ENCODE data around the gene GASK1A. TPM values are rescaled to one million over a fixed set of nuclear protein-coding genes. Genes with fewer than 3 reads are reported as not detected.

GASK1A gene
- total and polyA plus RNA-seq, 11 donors, result 0.19 to 2.5 (median 0.51) TPM

- Histone ChIP-seq H3K4me1 (no peaks in the 10 kb centered on the region), H3K27me3 (no peaks in the 10 kb centered on the region), H3K4me3 (no peak overlapping the region), H3K27ac (no peak overlapping the region), H3K9me3 (peaks cover 0 to 6% (median 0%) of the 10 kb centered on the region in 12 donors), H3K36me3 (peaks cover 0 to 32% (median 22%) of the 10 kb centered on the region in 9 donors)
- WGBS, 4 donors, result 83 to 100% (median 91%) methylated on average over 2 of the region's 2 CpGs
- TF ChIP-seq POLR2A (IDR thresholded peaks at IDR 0.05), result no peak
- TF ChIP-seq CTCF (IDR thresholded peaks at IDR 0.05), result no peak
- DNase-seq, result no peak
- ATAC-seq, result no peak
- intact Hi-C loops (cut with DNase I), result loop anchor here in 1 of 10 donors (10.0 kb wide), 1 partner anchor 118 kb away; no protein-coding TSS in a partner anchor
These were observed 103.3 kb downstream of the GASK1A start for GRCh38 chr3:43082457-43082856.

GRCh38 chr3:43086460-43087165, 107.5 kb downstream of the GASK1A start:
- Histone ChIP-seq H3K4me1 (peaks cover 0 to 8% (median 0%) of the 10 kb centered on the region in 12 donors), H3K36me3 (peaks cover 0 to 8% (median 0%) of the 10 kb centered on the region in 9 donors), H3K27ac (no peak overlapping the region), H3K9me3 (peaks cover 0 to 5% (median 0%) of the 10 kb centered on the region in 12 donors), H3K27me3 (no peaks in the 10 kb centered on the region), H3K4me3 (no peak overlapping the region)
- WGBS, 4 donors, result 88 to 92% (median 90%) methylated on average over 6 of the region's 6 CpGs
- TF ChIP-seq POLR2A (IDR thresholded peaks at IDR 0.05), result no peak
- TF ChIP-seq CTCF (IDR thresholded peaks at IDR 0.05), result no peak
- DNase-seq (no peak), ATAC-seq (no peak)
- intact Hi-C loops (cut with DNase I), result loop anchor here in 1 of 10 donors (10.0 kb wide), 1 partner anchor 122 kb away; no protein-coding TSS in a partner anchor

GRCh38 chr3:43087249-43087776, 108.2 kb downstream of the GASK1A start:
- 94 to 99% (median 96%) methylated on average over 5 of the region's 5 CpGs for WGBS, 4 donors
- intact Hi-C loops (cut with DNase I), result loop anchor here in 1 of 10 donors (10.0 kb wide), 1 partner anchor 123 kb away; no protein-coding TSS in a partner anchor
- no peak overlapping the region for H3K4me3 ChIP-seq
- DNase-seq, result no peak
- no peak for ATAC-seq
- no peaks in the 10 kb centered on the region for H3K27me3 ChIP-seq
- H3K27ac ChIP-seq, result no peak overlapping the region
- no peaks in the 10 kb centered on the region for H3K9me3 ChIP-seq
- H3K4me1 ChIP-seq, result peaks cover 0 to 8% (median 0%) of the 10 kb centered on the region in 12 donors
- no peak for TF ChIP-seq CTCF (IDR thresholded peaks at IDR 0.05)
- no peak for TF ChIP-seq POLR2A (IDR thresholded peaks at IDR 0.05)
- peaks cover 0 to 8% (median 0%) of the 10 kb centered on the region in 9 donors for H3K36me3 ChIP-seq

- Histone ChIP-seq H3K27ac (no peak overlapping the region), H3K4me3 (no peak overlapping the region), H3K4me1 (peaks cover 0 to 8% (median 0%) of the 10 kb centered on the region in 12 donors), H3K9me3 (no peaks in the 10 kb centered on the region), H3K27me3 (no peaks in the 10 kb centered on the region), H3K36me3 (peaks cover 0 to 4% (median 0%) of the 10 kb centered on the region in 9 donors)
- TF ChIP-seq CTCF (IDR thresholded peaks at IDR 0.05), result no peak
- no peak for TF ChIP-seq POLR2A (IDR thresholded peaks at IDR 0.05)
- 92 to 96% (median 94%) methylated on average over 4 of the region's 4 CpGs for WGBS, 4 donors
- DNase-seq (no peak), ATAC-seq (no peak)
- intact Hi-C loops (cut with DNase I), result loop anchor here in 1 of 10 donors (10.0 kb wide), 1 partner anchor 124 kb away; no protein-coding TSS in a partner anchor
These were observed 110.0 kb downstream of the GASK1A start for GRCh38 chr3:43089081-43089480.

Measured in heart left ventricle (tissue), 16 donors.